Measurements from ENCODE around the gene ULK3.
A peak's percentile ranks its signal among the peaks of the same experiment; 100 is the strongest.
"Not testable (repeated sequence)": the region's sequence is repeated elsewhere in the genome, so short reads cannot be mapped to it uniquely, and the experiment has no call there.

The ULK3 gene, protein sequence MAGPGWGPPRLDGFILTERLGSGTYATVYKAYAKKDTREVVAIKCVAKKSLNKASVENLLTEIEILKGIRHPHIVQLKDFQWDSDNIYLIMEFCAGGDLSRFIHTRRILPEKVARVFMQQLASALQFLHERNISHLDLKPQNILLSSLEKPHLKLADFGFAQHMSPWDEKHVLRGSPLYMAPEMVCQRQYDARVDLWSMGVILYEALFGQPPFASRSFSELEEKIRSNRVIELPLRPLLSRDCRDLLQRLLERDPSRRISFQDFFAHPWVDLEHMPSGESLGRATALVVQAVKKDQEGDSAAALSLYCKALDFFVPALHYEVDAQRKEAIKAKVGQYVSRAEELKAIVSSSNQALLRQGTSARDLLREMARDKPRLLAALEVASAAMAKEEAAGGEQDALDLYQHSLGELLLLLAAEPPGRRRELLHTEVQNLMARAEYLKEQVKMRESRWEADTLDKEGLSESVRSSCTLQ

DNA sequence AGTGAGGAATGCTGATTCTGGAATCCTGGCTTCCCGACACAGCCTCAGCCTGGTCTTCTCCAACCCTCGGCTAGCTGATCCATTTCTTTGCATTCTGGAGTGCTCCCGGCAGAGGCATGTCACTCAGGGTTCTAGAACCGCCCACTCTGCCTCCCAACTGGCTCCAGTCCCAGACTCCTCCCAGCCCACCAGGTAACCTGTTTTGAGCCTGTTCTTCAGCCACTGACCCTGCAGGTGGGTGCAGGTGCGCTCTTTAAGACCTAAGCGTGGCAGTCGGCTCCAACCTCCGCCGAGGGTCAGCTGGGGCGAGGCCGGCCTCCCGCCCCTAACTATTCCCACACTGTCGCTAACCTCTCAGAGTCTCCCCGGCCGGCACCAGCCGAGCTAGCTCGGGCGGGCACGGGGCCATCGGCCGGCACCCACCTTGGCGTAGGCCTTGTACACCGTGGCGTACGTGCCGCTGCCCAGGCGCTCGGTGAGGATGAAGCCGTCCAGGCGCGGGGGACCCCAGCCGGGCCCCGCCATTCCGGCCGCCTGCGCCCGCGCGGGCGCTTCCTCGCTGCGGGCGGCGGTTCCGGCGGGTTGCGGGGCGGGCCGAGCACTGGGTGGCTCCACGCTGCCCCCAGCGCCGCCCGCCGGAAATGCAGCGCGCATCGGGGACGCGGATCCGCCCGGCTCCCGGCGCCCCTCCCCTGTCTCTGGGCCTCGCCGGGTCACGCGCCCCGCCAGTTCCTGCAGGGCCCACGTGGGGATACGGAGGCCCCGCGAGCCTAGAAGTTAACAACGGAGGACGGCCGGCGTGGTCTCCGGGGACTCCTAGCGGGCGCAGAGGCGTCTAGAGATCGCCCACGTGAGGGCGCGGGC lies at the start of gene ULK3:
Gene ULK3 (minus strand): TSS at position 576 of the 864 bp plus-strand sequence. CDS start 51 bp downstream, at position 525.
- DNase-seq, result peak; percentile 39 to 86

DNA sequence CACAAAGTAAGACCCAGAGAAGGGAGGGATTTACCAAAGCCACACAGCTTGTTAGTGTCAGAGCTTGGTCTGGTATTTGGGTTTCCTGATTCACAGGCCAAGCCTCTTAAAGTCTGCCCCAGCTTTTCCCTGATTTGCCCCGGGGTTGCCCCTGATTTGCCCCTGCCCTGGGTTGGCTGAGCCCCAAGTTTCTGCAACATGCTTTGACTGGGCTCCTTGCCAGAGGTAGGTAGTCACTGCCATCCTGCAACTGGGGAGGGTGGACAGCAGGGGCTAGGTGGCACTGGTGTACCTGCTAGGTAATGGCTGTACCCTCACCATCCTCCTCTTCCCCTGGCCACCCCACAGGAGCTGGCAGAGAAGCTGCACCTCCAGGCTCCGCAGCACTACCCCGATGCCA lies 49.4 kb upstream of the ULK3 start:
- no peak for DNase-seq

DNA sequence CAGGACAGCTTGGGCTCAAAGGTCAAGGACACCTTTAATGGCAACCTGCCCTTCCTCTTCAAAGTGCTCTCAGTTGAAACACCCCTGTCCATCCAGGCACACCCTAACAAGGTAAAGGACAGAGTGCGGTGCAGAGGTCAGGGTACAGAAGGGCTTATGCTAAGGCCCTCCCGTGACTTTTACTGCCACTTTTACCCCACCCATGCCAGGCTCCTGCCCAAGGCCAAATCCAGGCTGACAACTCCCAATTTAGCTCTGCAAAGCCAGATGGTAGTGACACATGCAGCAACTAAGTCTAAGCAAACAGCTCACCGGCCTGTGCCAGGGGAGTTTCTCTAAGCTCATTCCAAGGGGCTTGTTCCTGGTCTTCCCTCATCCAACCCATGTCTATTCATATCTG lies 48.5 kb upstream of the ULK3 start:
- peak in 1 of 2 experiments; percentile 19 for DNase-seq

DNA sequence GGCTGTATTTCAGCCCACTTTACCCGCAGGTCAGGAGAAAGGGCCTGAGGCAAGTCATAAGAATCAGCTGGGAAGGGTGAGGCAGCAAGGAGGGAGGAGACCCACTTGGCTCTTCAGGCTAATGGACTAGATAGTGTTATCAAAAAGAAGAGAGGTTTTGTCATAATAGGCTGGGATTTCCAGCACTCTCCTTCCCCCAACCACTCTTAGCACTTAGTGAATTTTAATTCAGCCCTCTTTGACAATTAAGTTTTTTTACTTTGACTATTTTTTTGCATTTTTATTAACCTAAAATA lies 47.7 kb upstream of the ULK3 start:
- no peak for DNase-seq

DNA sequence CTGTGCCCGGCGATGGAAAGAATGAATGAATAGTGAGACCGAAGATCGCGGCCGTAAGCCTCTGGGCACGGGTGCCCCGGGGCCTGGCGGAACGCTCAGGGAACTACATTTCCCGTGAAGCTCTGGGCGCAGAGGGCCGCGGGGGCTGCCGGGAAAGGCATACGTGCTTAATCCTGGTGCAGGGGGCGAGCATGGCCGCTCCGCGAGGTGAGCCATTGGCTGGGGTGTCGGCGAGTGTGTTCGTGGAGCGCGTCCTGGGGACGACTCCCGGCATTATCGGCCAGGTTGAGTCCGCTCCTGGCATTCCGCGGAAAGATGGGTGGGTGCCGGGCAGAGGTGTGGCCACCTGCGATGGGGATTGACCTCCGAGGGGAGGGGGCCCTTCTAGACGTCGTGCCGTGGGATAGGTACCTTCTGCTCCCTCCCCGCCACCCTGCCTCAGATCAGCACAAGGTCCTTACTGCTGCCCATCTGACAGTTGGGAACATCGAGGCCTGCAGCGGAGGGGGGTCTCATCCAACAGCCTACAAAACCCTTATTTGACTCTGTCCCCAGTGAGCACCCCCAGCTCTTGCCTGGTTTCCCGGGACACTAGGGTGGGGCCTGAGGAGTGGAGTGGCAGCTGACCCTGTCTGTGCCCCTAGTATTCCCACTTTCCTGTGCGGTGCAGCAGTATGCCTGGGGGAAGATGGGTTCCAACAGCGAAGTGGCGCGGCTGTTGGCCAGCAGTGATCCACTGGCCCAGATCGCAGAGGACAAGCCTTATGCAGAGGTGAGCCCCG lies 47.1 kb upstream of the ULK3 start, which contains the start of gene MPI:
Gene MPI (plus strand): TSS at position 160 of the 782 bp plus-strand sequence. CDS start 32 bp downstream, at position 192.
- peak; percentile 63 to 88 for DNase-seq

DNA sequence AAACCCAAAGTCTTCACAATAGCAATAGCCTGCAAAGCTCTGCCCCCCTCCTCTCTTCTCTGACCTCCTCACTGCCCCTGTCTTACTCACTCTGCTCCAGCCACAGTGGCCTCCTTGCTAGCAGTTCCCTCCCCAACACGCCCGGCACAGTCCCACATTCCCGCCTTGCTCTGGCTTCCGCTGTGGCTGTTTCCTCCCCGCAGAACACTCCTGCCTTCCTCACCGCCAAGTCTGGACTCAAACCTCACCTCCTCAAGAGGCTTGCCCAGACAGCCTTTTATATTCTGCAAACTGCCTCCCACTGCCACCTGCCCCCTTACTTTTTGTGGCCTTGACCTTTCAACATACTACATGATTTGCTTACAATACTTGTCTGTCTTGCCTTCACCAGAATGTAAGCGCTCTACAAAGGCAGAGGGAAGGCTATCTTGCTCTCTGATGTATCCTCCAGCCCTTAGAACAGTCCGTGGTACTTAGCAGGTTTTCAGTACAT lies 46.5 kb upstream of the ULK3 start:
- DNase-seq, result peak in 1 of 2 experiments; percentile 16

DNA sequence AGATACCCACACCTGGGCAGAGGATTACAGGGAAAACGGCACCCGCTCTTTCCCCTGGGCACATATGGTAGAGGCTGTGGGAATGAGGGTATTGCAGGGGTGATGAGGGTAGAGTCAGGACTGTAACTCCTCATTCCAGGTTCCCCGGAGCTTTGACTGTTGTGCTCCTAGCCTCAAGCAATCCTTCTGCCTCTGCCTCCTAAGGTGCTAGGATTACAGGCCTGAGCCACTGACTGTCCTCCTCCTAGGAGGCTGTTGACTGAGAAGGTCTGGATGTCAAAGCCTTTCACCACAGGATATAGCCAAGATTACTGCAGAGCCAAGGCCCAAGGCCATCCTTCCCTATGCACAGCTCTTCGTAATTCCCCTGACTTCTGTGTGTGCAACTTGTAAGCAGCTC lies 45.8 kb upstream of the ULK3 start:
- DNase-seq, result no peak

DNA sequence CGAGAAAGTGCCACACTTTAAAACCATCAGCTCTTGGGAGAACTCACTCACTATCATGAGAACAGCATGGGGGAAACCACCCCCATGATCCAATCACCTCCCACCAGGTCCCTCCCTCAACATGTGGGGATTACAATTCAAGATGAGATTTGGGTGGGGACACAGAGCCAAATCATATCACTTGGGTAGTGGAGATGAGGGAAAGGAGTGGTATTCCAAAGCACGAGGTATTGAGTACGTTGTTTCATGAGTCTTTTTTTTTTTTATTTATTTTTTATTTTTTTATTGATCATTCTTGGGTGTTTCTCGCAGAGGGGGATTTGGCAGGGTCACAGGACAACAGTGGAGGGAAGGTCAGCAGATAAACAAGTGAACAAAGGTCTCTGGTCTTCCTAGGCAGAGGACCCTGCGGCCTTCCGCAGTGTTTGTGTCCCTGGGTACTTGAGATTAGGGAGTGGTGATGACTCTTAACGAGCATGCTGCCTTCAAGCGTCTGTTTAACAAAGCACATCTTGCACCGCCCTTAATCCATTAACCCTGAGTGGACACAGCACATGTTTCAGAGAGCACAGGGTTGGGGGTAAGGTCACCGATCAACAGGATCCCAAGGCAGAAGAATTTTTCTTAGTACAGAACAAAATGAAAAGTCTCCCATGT lies 44.7 kb upstream of the ULK3 start:
- DNase-seq, result not testable (repeated sequence)

DNA sequence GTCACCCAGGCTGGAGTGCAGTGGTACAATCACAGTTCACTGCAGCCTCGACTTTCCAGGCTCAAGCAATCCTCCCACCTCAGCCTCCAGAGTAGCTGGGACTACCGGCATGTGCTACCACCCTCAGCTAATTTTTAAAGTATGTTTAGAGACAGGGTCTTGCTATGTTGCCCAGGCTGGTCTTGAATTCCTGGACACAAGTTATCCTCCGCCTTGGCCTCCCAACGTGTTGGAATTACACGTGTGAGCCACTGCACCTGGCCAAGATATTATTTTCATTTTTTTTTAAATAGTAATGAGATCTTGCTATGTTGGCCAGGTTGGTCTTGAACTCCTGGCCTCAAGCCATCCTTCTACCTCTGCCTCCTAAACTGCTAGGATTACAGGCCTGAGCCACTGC lies 42.5 kb upstream of the ULK3 start:
- DNase-seq, result no peak

DNA sequence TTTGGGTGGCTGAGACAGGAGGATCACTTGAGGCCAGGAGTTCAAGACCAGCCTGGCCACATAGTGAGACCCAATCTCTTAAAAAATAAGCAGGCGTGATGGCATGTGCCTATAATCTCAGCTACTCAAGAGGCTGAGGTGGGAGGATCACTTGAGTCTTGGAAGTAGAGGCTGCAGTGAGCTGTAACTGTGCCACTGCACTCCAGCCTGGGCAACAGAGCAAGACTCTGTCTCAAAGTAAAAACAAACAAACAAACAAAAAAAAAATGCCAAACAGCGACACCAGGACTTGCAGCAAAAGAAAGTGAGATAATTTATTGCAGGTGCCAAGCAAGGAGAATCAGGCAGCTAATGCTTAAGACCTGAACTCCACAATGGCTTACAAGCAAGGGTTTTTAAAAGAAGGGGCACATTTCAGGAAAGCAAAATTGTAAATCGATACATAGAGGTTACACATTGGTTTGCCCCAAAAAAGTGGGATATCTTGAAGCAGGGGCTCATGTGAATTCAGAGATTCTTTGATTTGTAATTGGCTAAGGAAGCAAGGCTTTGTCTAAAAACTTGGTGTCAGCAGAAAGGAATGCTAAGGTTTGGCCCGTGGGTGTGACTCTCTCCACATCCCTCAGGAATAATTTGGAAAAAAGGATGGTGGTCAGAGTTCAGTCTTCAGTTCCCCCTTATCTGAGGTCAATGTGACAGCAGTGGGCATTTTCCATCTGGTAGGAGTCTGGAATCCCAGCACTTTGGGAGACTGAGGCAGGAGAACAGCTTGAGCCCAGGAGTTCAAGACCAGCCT lies 41.7 kb upstream of the ULK3 start:
- DNase-seq, result no peak

DNA sequence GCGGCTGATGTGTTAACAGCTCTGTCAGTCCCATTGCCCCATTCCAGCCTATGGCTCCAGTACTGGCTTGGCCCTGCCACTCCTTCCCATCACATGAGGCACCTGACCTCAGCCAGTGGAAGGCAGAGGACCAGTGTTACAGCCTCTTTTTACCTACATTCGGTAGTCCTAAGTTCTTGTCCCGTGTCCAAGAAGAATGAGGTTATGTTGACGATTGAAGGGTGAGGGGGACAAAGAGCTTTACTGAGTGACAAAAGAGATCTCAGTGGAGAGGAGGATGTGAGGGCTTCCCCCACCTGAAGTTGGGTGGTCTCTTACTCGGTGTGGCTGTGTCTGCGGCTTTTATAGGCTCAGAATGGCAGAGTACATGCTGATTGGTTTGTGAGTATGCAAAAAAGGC lies 39.6 kb upstream of the ULK3 start:
- no peak for DNase-seq

DNA sequence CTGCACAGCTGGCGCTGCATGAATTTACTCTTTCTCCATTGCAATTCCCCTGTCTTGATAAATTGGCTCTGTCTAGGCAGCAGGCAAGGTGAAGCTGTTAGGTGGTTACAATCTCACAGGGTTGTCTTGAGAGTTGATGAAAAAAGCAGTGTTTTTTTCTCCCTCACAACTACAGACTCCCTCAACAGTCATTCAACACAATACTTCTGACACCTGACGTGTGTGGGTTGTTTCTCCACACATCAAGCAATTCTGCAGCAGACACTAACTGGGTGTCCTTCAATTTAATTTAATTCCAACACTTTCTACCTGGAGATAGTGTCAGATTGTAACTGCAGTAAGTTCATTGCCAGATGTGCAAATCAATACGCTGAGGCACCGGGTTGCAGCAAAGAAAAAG lies 35.3 kb upstream of the ULK3 start:
- DNase-seq, result no peak

DNA sequence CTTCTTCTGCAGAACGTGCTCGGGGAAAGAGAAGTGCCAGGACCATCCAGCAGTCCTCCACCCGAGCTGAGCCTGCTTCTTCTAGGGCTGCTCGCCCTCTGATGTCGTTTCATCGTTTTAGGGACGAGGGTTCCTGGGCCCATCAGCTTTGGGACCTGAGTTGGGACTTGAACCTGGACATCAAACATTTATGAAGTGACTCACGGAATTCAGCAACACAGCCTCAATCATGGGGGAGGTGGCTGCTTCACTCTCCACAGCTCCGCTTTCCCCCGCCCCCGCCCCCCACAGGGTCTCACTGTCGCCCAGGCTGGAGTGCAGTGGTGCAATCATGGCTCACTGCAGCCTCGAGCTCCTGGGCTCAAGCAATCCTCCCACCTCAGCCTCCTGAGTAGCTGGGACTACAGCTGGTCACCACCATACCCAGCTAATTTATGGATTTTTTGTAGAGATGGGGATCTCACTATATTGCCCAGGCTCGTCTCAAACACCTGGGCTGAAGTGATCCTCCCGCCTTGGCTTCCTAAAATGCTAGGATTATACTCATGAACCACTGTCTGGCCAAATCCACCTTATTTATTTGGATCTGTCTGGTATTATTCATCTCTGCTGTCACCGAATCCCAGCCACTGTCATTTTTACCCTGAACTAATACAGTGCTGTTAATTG lies 30.9 kb upstream of the ULK3 start:
- DNase-seq, result peak in 1 of 2 experiments; percentile 26

DNA sequence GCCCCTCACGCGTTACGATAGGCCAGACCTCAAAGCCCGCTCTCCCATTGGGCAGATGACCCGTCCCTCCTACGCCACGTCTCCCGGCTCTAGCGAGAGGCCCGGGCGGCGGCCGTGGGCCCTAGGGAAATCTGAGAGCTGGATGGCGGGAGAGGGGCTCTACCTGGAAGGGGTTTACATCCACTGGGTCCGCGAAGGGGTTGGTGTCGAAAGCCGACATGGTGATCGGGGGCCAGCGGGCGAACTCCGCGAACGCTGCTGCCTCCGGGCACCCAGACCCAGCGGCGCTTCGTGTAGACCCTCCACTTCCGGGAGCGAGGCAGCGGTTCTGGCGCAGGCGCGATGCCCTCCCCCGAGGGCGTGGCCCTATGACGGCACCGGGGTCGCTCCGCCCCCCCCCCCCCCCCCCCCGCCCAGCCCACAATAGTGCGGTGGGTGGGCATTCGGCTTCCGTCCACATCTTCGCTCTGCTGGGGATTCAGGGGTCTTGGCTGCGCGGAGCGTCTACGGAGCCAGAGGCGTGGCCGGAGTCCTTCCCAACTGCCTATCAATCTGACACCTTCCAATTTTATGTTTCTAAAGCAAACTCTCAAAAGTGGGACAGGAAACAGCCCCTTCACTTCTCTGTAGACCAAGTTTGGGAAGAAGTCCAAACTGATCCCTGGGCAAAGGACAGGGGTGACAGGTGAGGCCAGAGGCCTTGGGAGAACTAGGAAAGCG lies 30.2 kb upstream of the ULK3 start, which contains the start of gene SCAMP2:
Gene SCAMP2 (minus strand): TSS at position 330 of the 720 bp plus-strand sequence. CDS start 110 bp downstream, at position 220.
- DNase-seq, result peak; percentile 61 to 91

DNA sequence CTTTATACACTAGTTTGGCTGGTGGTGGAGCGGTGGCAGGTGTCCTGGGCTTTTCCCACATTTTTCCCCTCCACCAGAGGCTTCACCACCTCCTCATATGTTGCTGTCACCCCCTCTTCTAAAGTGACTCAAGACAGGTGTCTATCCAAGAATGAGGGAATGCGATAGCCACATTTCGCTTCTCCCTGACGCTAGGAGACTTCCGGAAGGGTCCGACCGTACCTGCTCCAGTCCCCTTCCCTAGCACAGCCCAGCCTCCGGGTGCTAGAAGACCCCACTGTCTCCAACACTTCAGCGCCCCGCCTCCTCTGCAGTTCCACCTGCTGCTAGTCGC lies 29.7 kb upstream of the ULK3 start:
- DNase-seq, result no peak

DNA sequence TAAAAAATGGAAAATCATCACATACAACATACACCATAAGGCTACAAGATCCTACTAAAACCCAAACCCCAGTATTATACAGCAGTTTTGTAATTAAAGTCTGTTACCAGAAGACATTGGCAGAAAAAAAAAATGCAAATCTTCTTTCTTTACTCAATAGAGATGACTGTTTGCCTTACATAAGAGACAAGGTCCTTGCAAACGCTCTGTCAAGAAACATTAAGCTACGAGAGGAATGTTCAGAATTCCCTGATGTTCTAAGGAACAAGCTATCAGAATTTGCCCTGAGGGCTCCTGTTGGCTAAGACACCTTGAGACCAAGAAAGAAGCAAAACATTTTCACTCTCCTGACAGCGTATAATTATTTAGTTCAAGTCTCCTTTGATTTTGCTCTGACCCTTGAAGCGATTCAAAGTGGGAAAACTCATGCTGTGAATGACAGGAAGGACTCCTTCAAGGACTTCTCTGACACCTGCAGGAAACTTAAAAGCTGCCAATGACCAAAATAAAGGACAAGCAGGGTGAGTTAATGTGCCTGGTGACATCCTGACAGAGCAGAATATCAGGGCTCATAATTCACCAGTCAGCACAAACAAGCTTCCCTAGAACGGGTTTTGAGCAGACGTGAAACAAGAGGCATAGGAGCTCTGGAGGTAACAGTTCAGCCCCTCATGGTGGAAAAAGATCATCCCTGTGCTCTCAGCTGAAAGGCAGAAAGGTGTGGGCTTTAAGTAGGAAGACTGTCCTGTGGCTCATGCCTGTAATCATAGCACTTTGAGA lies 27.7 kb upstream of the ULK3 start:
- no peak for DNase-seq

DNA sequence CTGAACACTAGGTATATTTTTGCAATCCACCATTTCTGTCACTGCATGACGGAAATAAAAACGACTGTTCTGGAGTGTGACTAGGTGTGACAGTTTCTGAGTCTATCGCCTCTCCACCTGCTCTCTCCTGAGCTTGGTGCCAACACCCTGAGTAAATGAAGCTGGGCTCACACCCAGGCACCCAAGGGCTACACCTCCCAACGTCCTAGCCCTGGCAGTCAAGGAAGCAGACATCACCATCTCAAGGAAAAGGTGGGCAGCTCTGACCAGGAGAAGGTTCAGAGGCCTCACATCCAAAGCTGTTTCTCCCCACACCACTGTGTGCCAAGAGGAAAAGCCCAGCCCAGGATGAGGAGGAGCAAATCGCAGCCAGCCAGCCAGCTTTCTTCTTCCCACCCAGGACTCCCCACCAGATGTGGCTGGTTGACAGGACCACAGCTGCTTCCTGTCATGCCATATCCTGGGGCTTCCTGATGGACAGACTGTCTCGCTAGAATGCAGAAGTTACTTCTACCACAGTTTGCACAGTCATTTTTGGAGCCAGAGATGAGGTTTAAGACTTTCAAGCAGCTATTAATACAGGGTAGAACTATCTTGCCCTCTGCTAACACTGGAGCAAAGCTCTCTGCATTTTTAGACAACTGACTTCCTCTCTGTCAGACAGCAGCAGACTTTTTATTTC lies 26.9 kb upstream of the ULK3 start:
- no peak for DNase-seq

DNA sequence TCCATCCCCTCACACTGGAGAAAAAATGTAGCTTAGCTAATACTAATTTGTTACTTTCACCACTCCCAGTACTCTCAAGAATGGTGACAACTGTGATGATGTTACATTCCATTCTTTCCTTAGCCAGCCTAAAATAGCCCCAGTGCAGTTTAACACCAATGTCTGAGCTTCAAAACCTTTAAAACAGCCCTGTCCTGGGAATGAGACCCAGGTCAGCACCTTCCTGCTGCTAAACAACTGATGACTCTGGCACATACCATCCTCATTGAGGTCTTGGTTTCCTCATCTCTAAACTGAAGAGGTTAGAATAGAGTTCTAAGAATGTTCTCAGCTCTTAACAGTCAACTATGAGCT lies 26.4 kb upstream of the ULK3 start:
- DNase-seq, result no peak

DNA sequence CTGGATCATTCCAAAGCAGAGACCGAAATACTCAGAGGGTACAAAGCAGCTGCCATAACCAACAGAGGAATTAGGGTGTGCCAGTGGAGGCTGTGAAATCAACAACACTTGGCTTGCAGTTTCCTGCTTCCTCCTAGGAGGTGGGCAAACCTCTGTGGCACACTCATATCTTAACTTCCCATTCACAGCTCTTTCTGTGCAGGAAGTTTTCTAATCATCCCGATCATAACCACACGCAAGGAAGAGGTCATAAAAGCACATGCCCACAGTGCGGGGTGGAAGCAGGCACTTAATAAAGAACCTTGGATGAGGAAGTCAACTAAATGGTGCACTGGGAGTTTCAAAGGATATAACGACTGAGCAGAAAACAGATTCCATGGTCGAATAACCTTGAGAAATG lies 25.1 kb upstream of the ULK3 start:
- DNase-seq, result no peak

Data from NCI-H446 (cell line).